ENCODE results near the gene ARMS2. TPM values are rescaled to one million over a fixed set of nuclear protein-coding genes. Genes with fewer than 3 reads are reported as not detected.

The ARMS2 gene
- total RNA-seq, 1 experiment from 2014 or later: not detected

DNA sequence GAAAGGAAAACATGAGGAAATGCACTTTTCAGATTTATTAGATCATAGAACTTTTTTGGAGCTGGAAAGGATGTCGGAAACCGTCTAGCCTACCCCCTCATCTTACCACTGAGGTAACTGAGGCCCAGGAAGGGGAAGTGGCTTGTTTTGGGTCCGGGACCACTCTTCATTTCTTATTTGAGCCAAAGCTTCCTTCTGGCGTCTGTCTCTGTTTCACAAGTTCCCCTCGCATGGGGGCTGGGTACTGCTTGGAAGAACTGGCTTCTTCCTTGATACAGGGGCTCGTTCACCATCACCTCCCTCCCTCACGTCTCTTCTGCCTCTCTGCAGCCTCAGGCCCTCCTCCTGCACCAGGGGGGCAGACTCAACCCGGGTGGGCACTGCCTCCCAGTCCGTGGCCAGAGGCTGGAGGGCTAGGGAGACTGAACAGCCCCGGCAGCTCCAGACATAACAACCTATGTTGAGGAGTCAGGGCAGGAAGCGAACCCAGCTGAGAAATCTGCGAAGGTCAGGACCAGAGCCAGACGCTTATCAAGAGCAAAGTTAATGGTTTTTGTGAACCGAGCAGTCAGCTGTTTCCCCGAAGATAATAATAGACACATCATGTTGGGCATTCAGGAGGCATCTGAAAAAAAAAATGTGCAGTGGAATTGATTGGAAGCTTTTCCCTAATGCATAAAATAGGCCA, 19.8 kb downstream of the ARMS2 start:
- no peak for ATAC-seq
- no peak for DNase-seq (ENCODE audit: low spot score)
- H3K4me3 Mint-ChIP-seq: no peak overlapping the region
- H3K9me3 Mint-ChIP-seq: no peaks in the 10 kb centered on the region
- H3K27me3 Mint-ChIP-seq (ENCODE audit: low read depth): no peaks in the 10 kb centered on the region
- no peak overlapping the region for H3K27ac Mint-ChIP-seq
- CTCF ChIA-PET: interaction anchor here (0.7 to 1.7 kb wide), 4 partner anchors 19 to 195 kb away, joined by 3 to 5 read pairs (median 4); no protein-coding TSS in a partner anchor
- TF ChIP-seq EMX1 (CRISPR knock-in tag; IDR thresholded peaks at IDR 0.05) (no peak), SOX15 (CRISPR knock-in tag; IDR thresholded peaks at IDR 0.05) (no peak), MXD4 (CRISPR knock-in tag; IDR thresholded peaks at IDR 0.05; ENCODE audit: borderline replicate concordance) (no peak), PRRX2 (CRISPR knock-in tag; IDR thresholded peaks at IDR 0.05) (no peak), TEAD4 (CRISPR knock-in tag; IDR thresholded peaks at IDR 0.05) (no peak), ETV6 (CRISPR knock-in tag; IDR thresholded peaks at IDR 0.05) (no peak), NR1H2 (CRISPR knock-in tag; IDR thresholded peaks at IDR 0.05) (no peak)
- TF ChIP-seq, protein P1, sequence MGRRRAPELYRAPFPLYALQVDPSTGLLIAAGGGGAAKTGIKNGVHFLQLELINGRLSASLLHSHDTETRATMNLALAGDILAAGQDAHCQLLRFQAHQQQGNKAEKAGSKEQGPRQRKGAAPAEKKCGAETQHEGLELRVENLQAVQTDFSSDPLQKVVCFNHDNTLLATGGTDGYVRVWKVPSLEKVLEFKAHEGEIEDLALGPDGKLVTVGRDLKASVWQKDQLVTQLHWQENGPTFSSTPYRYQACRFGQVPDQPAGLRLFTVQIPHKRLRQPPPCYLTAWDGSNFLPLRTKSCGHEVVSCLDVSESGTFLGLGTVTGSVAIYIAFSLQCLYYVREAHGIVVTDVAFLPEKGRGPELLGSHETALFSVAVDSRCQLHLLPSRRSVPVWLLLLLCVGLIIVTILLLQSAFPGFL (CRISPR knock-in tag; IDR thresholded peaks at IDR 0.05; ENCODE audit: borderline replicate concordance): no peak
- TF ChIP-seq, protein P2, sequence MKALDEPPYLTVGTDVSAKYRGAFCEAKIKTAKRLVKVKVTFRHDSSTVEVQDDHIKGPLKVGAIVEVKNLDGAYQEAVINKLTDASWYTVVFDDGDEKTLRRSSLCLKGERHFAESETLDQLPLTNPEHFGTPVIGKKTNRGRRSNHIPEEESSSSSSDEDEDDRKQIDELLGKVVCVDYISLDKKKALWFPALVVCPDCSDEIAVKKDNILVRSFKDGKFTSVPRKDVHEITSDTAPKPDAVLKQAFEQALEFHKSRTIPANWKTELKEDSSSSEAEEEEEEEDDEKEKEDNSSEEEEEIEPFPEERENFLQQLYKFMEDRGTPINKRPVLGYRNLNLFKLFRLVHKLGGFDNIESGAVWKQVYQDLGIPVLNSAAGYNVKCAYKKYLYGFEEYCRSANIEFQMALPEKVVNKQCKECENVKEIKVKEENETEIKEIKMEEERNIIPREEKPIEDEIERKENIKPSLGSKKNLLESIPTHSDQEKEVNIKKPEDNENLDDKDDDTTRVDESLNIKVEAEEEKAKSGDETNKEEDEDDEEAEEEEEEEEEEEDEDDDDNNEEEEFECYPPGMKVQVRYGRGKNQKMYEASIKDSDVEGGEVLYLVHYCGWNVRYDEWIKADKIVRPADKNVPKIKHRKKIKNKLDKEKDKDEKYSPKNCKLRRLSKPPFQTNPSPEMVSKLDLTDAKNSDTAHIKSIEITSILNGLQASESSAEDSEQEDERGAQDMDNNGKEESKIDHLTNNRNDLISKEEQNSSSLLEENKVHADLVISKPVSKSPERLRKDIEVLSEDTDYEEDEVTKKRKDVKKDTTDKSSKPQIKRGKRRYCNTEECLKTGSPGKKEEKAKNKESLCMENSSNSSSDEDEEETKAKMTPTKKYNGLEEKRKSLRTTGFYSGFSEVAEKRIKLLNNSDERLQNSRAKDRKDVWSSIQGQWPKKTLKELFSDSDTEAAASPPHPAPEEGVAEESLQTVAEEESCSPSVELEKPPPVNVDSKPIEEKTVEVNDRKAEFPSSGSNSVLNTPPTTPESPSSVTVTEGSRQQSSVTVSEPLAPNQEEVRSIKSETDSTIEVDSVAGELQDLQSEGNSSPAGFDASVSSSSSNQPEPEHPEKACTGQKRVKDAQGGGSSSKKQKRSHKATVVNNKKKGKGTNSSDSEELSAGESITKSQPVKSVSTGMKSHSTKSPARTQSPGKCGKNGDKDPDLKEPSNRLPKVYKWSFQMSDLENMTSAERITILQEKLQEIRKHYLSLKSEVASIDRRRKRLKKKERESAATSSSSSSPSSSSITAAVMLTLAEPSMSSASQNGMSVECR (CRISPR knock-in tag; IDR thresholded peaks at IDR 0.05; ENCODE audit: borderline replicate concordance): no peak
- TF ChIP-seq, protein P3, sequence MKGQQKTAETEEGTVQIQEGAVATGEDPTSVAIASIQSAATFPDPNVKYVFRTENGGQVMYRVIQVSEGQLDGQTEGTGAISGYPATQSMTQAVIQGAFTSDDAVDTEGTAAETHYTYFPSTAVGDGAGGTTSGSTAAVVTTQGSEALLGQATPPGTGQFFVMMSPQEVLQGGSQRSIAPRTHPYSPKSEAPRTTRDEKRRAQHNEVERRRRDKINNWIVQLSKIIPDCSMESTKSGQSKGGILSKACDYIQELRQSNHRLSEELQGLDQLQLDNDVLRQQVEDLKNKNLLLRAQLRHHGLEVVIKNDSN (CRISPR knock-in tag; IDR thresholded peaks at IDR 0.05): no peak
- POLR2A ChIA-PET: no interaction called here
- peaks cover 52% of the 10 kb centered on the region for H3K4me1 Mint-ChIP-seq
- H3K36me3 Mint-ChIP-seq: no peaks in the 10 kb centered on the region

DNA sequence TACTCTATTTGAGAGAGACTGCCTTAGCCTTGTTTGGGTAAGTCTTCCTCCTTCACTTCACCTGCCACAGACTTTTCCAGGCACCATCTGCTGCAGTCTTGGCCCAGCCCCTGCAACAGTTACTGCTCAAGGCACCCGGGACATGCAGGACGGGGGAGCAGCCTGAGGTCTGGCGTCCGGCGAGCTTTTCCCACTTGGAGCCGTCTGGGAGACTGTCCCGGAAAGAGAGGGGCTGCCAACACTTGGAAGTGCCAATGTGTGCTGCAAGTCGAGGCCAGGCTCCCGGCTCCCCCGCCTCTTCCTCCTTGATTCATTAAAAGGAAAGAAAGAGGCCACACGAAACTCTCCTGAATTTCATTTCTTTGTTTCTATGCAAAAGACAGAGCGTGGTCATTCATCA, 20.6 kb downstream of the ARMS2 start:
- H3K9me3 Mint-ChIP-seq: no peaks in the 10 kb centered on the region
- POLR2A ChIA-PET: no interaction called here
- peak overlapping the region; percentile 84 for H3K27ac Mint-ChIP-seq
- no peak for TF ChIP-seq ATF1 (CRISPR knock-in tag; IDR thresholded peaks at IDR 0.05)
- TF ChIP-seq KAT7 (CRISPR knock-in tag; IDR thresholded peaks at IDR 0.05; ENCODE audit: borderline replicate concordance): no peak
- no peak for TF ChIP-seq ZNF138 (CRISPR knock-in tag; conservative IDR thresholded peaks at IDR 0.05)
- TF ChIP-seq, protein P4, sequence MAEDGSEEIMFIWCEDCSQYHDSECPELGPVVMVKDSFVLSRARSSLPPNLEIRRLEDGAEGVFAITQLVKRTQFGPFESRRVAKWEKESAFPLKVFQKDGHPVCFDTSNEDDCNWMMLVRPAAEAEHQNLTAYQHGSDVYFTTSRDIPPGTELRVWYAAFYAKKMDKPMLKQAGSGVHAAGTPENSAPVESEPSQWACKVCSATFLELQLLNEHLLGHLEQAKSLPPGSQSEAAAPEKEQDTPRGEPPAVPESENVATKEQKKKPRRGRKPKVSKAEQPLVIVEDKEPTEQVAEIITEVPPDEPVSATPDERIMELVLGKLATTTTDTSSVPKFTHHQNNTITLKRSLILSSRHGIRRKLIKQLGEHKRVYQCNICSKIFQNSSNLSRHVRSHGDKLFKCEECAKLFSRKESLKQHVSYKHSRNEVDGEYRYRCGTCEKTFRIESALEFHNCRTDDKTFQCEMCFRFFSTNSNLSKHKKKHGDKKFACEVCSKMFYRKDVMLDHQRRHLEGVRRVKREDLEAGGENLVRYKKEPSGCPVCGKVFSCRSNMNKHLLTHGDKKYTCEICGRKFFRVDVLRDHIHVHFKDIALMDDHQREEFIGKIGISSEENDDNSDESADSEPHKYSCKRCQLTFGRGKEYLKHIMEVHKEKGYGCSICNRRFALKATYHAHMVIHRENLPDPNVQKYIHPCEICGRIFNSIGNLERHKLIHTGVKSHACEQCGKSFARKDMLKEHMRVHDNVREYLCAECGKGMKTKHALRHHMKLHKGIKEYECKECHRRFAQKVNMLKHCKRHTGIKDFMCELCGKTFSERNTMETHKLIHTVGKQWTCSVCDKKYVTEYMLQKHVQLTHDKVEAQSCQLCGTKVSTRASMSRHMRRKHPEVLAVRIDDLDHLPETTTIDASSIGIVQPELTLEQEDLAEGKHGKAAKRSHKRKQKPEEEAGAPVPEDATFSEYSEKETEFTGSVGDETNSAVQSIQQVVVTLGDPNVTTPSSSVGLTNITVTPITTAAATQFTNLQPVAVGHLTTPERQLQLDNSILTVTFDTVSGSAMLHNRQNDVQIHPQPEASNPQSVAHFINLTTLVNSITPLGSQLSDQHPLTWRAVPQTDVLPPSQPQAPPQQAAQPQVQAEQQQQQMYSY (CRISPR knock-in tag; IDR thresholded peaks at IDR 0.05): no peak
- no peak for TF ChIP-seq GABPB1 (CRISPR knock-in tag; IDR thresholded peaks at IDR 0.05)
- no peak for TF ChIP-seq NR3C1 (CRISPR knock-in tag; conservative IDR thresholded peaks at IDR 0.05; ENCODE audit: low read depth)
- TF ChIP-seq, protein P5, sequence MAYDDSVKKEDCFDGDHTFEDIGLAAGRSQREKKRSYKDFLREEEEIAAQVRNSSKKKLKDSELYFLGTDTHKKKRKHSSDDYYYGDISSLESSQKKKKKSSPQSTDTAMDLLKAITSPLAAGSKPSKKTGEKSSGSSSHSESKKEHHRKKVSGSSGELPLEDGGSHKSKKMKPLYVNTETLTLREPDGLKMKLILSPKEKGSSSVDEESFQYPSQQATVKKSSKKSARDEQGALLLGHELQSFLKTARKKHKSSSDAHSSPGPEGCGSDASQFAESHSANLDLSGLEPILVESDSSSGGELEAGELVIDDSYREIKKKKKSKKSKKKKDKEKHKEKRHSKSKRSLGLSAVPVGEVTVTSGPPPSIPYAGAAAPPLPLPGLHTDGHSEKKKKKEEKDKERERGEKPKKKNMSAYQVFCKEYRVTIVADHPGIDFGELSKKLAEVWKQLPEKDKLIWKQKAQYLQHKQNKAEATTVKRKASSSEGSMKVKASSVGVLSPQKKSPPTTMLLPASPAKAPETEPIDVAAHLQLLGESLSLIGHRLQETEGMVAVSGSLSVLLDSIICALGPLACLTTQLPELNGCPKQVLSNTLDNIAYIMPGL (CRISPR knock-in tag; IDR thresholded peaks at IDR 0.05): no peak
- no peak for TF ChIP-seq TCF7 (CRISPR knock-in tag; IDR thresholded peaks at IDR 0.05; ENCODE audit: low read depth)
- TF ChIP-seq, protein P2 (CRISPR knock-in tag; IDR thresholded peaks at IDR 0.05; ENCODE audit: borderline replicate concordance): no peak

More for the DNA sequence above, 20.6 kb downstream of the ARMS2 start:
- Mint-ChIP-seq H3K27me3 (ENCODE audit: low read depth) (no peaks in the 10 kb centered on the region), H3K4me3 (peak overlapping the region; percentile 29; the same call in 1 of the 2 replicates), H3K4me1 (peaks cover 59% of the 10 kb centered on the region), H3K36me3 (no peaks in the 10 kb centered on the region)
- no peak for DNase-seq (ENCODE audit: low spot score)
- CTCF ChIA-PET: interaction anchor here (0.7 kb wide), 1 partner anchor 195 kb away, joined by 4 read pairs; no protein-coding TSS in a partner anchor
- ATAC-seq: peak; percentile 9; the same call in 1 of the 2 replicates
